ENCODE results near the gene ADAP2. TPM values are rescaled to one million over a fixed set of nuclear protein-coding genes. Genes with fewer than 3 reads are reported as not detected.

Gene ADAP2
- polyA plus RNA-seq, 1 donor: 4.9 TPM

DNA sequence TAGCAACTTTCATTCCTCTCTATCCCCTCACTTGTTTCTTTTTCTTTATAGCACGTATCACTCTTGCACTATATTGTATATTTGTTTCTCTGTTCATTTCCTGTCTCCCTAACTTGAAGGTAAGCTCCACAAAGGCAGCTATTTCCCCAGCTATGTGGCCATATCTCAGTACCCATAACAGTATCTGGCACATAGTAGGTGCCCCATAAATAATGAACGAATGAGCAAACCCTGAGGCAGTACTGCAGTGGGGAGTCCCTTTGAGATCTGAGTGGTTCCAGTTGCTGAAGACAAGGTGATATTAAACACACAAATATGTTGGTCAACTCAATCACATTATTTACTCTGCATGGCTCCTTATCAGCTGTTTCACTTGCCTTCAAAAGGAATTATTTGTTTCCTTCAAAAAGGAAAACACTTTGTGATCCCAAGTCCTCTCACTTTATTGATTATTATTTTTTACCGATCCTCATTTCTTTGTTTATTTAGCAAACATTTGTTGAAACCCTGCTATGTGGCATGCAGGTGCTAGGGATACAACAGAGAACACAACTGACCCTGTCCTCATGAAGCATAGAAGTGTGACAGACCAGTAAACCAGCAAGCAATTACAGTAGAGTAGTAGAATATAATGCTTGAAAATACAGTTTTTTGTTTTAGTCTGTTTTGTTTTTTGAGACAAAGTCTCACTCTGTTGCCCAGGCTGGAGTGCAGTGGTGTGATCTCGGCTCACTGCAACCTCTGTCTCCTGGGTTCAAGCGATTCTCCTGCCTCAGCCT is 5.7 kb upstream of the ADAP2 start:
- Histone ChIP-seq H3K9me3 (ENCODE audit: control insufficient read depth, low read depth, low read length) (no peaks in the 10 kb centered on the region), H3K27ac (ENCODE audit: low read length) (no peak overlapping the region), H3K27me3 (ENCODE audit: control insufficient read depth, insufficient read depth, low read length) (peaks cover 25% of the 10 kb centered on the region), H3K4me1 (ENCODE audit: control insufficient read depth, insufficient read depth, low read length) (no peaks in the 10 kb centered on the region), H3K4me3 (ENCODE audit: low read length) (no peak overlapping the region), H3K36me3 (ENCODE audit: control insufficient read depth, insufficient read depth, low read length) (no peaks in the 10 kb centered on the region)
- whole genome bisulfite sequencing (ENCODE audit: insufficient coverage, low lambda C conversion rate): 86% methylated on average over 1 of the region's 5 CpGs
- no peak for DNase-seq

DNA sequence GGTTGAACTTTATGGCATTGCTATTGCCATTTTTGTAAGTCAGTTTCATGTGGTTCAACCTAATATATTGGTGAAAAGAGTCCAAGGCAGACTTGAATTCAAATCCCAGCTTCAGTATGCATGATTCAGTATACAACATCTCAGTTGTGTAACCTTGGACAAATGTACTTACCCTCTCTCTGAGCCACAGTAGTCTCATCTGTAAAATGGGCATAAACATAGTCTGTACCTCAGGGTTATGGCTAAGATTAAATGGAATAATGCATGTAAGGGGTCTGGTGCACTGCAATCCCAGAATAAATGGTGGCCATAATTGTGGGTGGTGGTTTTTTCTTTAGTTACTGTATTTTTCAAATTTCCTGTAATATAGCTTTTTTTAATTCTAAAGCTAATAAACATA is 4.7 kb upstream of the ADAP2 start:
- H3K4me3 ChIP-seq (ENCODE audit: low read length): no peak overlapping the region
- H3K36me3 ChIP-seq (ENCODE audit: control insufficient read depth, insufficient read depth, low read length): no peaks in the 10 kb centered on the region
- H3K27me3 ChIP-seq (ENCODE audit: control insufficient read depth, insufficient read depth, low read length): peaks cover 33% of the 10 kb centered on the region
- H3K4me1 ChIP-seq (ENCODE audit: control insufficient read depth, insufficient read depth, low read length): no peaks in the 10 kb centered on the region
- peaks cover under 1% of the 10 kb centered on the region for H3K9me3 ChIP-seq (ENCODE audit: control insufficient read depth, low read depth, low read length)
- no peak overlapping the region for H3K27ac ChIP-seq (ENCODE audit: low read length)
- DNase-seq: no peak

DNA sequence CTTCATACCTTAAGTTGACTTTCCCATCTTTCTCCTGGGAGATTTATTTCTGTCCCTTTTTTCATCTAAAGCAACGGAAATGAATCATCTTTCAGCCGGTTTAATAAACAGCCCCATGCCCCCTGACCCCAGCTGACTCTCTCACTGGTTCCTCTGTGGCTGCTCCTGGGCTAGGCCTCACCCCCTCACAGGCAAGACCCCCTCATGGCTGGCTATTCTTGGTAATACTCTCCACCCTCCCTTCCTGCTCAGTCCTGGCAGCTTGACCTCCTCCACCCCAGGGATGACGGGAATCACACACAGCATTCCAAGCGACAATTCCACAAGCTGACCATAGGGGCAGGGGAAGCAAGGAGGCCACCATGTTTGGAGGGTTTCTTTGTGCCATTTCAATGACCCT is 1.5 kb upstream of the ADAP2 start:
- DNase-seq: no peak
- no peak overlapping the region for H3K4me3 ChIP-seq (ENCODE audit: low read length)
- no peak overlapping the region for H3K27ac ChIP-seq (ENCODE audit: low read length)
- WGBS (ENCODE audit: insufficient coverage, low lambda C conversion rate): 75% methylated on average over 2 of the region's 4 CpGs
- peaks cover 59% of the 10 kb centered on the region for H3K27me3 ChIP-seq (ENCODE audit: control insufficient read depth, insufficient read depth, low read length)
- H3K36me3 ChIP-seq (ENCODE audit: control insufficient read depth, insufficient read depth, low read length): no peaks in the 10 kb centered on the region
- H3K4me1 ChIP-seq (ENCODE audit: control insufficient read depth, insufficient read depth, low read length): peaks cover 3% of the 10 kb centered on the region
- H3K9me3 ChIP-seq (ENCODE audit: control insufficient read depth, low read depth, low read length): peaks cover 5% of the 10 kb centered on the region

DNA sequence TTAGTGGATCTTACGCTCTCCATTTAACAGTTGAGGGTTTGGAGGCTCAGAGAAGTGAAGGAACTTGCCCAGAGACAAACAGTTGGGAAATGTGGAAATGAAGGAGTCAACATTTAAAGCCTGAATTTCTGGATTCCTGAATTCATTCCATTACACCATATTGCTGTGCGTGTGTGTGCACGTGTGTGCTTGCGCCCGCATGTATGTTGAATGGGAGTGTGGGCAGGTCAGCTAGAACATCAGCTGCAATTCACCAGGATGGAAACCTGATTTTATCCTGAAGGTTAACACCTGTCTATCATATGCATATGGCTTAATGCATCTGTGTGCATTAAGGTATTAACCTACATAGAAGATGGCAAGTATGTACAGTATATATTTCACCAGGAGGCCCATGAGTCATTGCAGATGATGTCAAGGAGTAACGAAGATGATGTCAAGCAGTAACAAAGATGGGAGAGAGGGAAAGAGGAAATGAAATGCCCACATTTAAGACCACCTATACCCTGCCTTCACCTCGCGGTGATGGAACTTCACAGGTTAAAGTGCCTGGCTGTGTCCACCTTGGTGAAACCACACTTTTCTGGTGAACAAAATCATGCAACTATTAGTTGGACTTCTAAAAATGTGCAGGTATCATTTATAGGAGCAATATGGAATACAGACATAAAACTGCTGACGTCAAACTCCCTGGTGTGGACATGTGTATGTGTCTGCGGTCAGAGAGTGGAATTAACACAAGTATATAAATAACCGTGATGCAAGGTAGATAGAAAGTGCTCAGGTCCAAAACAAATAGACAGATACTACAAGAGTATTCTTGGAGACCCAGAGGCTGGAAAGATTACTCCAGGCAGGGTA is 832 bp upstream of the ADAP2 start:
- DNase-seq: no peak
- Histone ChIP-seq H3K36me3 (ENCODE audit: control insufficient read depth, insufficient read depth, low read length) (no peaks in the 10 kb centered on the region), H3K4me1 (ENCODE audit: control insufficient read depth, insufficient read depth, low read length) (peaks cover 3% of the 10 kb centered on the region), H3K27me3 (ENCODE audit: control insufficient read depth, insufficient read depth, low read length) (peaks cover 59% of the 10 kb centered on the region), H3K4me3 (ENCODE audit: low read length) (no peak overlapping the region), H3K9me3 (ENCODE audit: control insufficient read depth, low read depth, low read length) (peaks cover 5% of the 10 kb centered on the region), H3K27ac (ENCODE audit: low read length) (no peak overlapping the region)
- WGBS (ENCODE audit: insufficient coverage, low lambda C conversion rate): 39% methylated on average over 2 of the region's 11 CpGs

DNA sequence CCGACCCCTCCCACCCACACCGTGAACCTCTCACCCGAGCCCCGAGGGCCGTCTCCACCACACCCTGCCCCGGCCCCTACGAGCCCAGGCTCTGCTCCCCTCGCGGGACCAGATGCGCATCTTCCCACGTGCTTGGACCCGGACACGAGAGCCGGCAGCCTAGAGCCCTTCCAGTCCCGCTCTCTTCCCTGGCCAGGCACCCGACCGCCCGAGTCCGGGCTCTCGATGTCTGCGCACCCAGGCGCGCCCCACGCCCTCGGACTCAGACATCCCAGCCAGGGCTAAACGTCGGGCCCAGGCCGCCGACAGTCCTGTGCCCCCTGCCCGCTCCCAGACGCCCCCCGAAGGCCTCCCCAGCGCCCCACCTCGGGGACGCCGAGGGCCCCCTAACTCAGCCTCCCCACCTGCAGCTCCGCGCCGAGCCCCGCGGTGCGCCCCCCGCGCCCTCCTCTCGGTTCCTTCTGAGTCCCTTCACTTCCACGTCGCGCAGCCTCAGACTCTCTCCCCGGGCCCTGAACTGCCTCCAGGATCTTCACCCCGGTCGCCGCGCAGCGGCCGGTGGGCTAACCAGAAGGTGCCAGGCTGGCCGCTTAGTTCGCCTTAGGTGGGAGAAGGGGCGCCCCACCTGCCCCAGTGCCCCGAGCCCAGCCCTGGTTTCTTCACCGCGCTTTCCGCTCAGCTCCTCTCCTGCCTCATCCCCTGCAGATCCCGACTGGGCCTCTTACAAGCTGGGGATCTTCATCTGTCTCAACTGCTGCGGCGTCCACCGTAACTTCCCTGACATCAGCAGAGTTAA is 688 bp downstream of the ADAP2 start:
- Histone ChIP-seq H3K27me3 (ENCODE audit: control insufficient read depth, insufficient read depth, low read length) (peaks cover 58% of the 10 kb centered on the region), H3K4me3 (ENCODE audit: low read length) (peak overlapping the region; percentile 5), H3K36me3 (ENCODE audit: control insufficient read depth, insufficient read depth, low read length) (no peaks in the 10 kb centered on the region), H3K27ac (ENCODE audit: low read length) (no peak overlapping the region), H3K9me3 (ENCODE audit: control insufficient read depth, low read depth, low read length) (peaks cover 5% of the 10 kb centered on the region), H3K4me1 (ENCODE audit: control insufficient read depth, insufficient read depth, low read length) (peaks cover 3% of the 10 kb centered on the region)
- no CpG with 5 or more reads among the region's 66 CpGs for WGBS (ENCODE audit: insufficient coverage, low lambda C conversion rate)
- peak in 1 of 2 donors; percentile 27 for DNase-seq

DNA sequence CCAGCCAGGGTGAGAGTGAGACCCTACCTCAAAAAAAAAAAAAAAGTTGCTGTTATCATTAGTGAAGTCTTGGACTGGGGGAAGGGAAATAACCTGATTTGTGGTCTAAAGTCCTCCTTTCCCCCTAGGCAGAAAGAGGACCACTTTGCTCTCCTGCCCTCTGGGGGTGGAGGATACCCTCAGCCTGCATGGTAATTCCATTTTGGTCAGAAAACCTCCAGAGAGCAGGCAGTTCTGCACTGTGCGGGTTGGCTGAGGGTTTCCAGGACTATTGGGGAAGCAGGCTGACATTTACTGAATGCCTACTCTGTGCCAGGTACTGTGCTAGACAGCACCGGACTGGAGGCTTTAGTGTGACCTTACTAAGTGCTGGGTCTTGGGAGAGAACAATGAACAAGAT is 2.6 kb downstream of the ADAP2 start:
- no peak overlapping the region for H3K4me3 ChIP-seq (ENCODE audit: low read length)
- peaks cover 5% of the 10 kb centered on the region for H3K9me3 ChIP-seq (ENCODE audit: control insufficient read depth, low read depth, low read length)
- H3K4me1 ChIP-seq (ENCODE audit: control insufficient read depth, insufficient read depth, low read length): peaks cover 3% of the 10 kb centered on the region
- peaks cover 48% of the 10 kb centered on the region for H3K27me3 ChIP-seq (ENCODE audit: control insufficient read depth, insufficient read depth, low read length)
- H3K36me3 ChIP-seq (ENCODE audit: control insufficient read depth, insufficient read depth, low read length): no peaks in the 10 kb centered on the region
- no peak for DNase-seq
- WGBS (ENCODE audit: insufficient coverage, low lambda C conversion rate): no CpG with 5 or more reads among the region's 2 CpGs
- no peak overlapping the region for H3K27ac ChIP-seq (ENCODE audit: low read length)

DNA sequence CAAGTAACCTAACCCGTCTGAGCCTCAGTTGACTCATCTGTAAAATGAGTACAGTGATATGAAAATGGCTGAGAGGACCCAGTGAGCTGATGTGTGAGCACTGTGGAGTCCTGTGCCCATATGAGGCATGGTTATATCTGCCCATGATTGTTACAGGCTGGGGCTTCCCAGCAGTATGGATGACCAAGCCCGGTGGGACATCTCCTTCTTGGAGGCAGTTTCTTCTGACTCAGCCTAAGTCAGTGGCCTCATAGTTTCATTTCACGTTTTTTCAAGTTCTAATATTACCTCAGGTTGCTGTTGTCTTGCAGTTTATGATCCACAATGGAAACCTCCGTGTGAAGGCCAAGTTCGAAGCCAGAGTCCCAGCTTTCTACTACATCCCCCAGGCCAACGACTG is 4.8 kb downstream of the ADAP2 start:
- peaks cover 3% of the 10 kb centered on the region for H3K4me1 ChIP-seq (ENCODE audit: control insufficient read depth, insufficient read depth, low read length)
- WGBS (ENCODE audit: insufficient coverage, low lambda C conversion rate): no CpG with 5 or more reads among the region's 6 CpGs
- H3K36me3 ChIP-seq (ENCODE audit: control insufficient read depth, insufficient read depth, low read length): no peaks in the 10 kb centered on the region
- H3K4me3 ChIP-seq (ENCODE audit: low read length): no peak overlapping the region
- peaks cover 31% of the 10 kb centered on the region for H3K27me3 ChIP-seq (ENCODE audit: control insufficient read depth, insufficient read depth, low read length)
- H3K27ac ChIP-seq (ENCODE audit: low read length): no peak overlapping the region
- no peak for DNase-seq
- H3K9me3 ChIP-seq (ENCODE audit: control insufficient read depth, low read depth, low read length): peaks cover 5% of the 10 kb centered on the region

DNA sequence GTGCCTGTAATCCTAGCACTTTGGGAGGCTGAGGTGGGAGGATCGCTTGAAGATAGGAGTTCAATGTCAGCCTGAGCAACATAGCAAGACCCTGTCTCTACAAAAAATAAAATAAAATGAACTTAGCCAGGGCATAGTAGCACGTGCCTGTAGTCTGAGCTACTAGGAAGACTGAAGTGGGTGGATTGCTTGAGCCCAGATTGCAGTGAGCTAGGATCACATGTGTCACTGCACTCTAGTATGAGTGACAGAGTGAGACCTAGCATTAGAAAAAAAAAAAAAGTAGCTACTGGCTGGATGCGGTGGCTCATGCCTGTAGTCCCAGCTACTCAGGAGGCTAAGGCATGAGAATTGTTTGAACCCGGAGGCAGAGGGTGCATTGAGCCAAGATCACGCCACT is 6.0 kb downstream of the ADAP2 start:
- Histone ChIP-seq H3K4me1 (ENCODE audit: control insufficient read depth, insufficient read depth, low read length) (no peaks in the 10 kb centered on the region), H3K9me3 (ENCODE audit: control insufficient read depth, low read depth, low read length) (no peaks in the 10 kb centered on the region), H3K36me3 (ENCODE audit: control insufficient read depth, insufficient read depth, low read length) (no peaks in the 10 kb centered on the region), H3K27me3 (ENCODE audit: control insufficient read depth, insufficient read depth, low read length) (peaks cover 21% of the 10 kb centered on the region), H3K4me3 (ENCODE audit: low read length) (no peak overlapping the region), H3K27ac (ENCODE audit: low read length) (no peak overlapping the region)
- no peak for DNase-seq
- no CpG with 5 or more reads among the region's 5 CpGs for WGBS (ENCODE audit: insufficient coverage, low lambda C conversion rate)

DNA sequence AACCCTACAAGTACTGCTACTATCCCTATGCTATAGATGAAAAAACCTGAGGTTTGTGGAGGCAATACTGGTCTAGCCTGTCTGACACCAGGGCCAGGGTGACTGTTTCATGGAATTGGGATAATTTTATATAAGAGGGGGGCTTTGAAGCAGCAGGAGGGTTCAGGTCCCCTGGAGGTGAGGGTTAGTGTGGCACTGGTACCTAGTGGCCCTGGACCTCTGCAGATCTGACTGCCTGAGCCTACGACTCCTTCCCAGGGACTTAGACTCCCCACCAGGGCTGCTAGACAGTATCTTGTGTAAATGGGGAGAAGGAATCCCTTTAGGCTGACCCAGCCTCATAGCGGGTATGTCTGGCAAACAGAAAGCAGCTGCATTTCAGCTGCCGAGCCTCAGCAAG is 6.8 kb downstream of the ADAP2 start:
- DNase-seq: no peak
- Histone ChIP-seq H3K4me3 (ENCODE audit: low read length) (no peak overlapping the region), H3K4me1 (ENCODE audit: control insufficient read depth, insufficient read depth, low read length) (no peaks in the 10 kb centered on the region), H3K27me3 (ENCODE audit: control insufficient read depth, insufficient read depth, low read length) (peaks cover 13% of the 10 kb centered on the region), H3K9me3 (ENCODE audit: control insufficient read depth, low read depth, low read length) (no peaks in the 10 kb centered on the region), H3K27ac (ENCODE audit: low read length) (no peak overlapping the region), H3K36me3 (ENCODE audit: control insufficient read depth, insufficient read depth, low read length) (no peaks in the 10 kb centered on the region)
- no CpG with 5 or more reads among the region's 3 CpGs for WGBS (ENCODE audit: insufficient coverage, low lambda C conversion rate)

DNA sequence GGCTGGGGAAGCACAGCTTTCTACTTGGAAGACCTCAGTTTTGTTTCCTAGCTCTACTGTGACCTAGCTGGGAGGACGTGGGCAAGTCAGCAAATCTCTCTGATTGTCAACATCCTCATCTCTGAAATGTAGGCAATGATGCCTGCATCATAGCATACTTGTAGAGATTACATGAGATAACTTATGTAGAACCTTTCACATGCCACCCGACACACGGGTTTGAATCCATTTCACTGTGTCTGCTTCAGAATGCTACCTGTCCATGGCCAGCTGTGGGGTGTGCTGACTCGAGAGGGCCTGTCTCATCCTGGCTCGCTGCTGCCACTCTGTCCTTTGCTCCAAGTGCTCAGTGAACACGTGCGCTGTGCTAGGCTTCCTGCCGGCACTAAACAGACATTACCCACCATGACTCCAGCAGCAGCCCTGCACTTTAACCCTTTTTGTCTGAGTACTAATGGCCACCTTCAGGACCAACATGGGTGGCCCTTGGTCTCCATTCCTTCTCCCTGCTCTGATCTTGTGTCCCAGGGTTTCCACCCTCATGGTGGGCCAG is 7.4 kb downstream of the ADAP2 start:
- peak in 1 of 2 donors; percentile 64 for DNase-seq
- Histone ChIP-seq H3K36me3 (ENCODE audit: control insufficient read depth, insufficient read depth, low read length) (no peaks in the 10 kb centered on the region), H3K4me1 (ENCODE audit: control insufficient read depth, insufficient read depth, low read length) (no peaks in the 10 kb centered on the region)

More for the DNA sequence above, 7.4 kb downstream of the ADAP2 start:
- Histone ChIP-seq H3K27ac (ENCODE audit: low read length) (no peak overlapping the region), H3K27me3 (ENCODE audit: control insufficient read depth, insufficient read depth, low read length) (peaks cover 7% of the 10 kb centered on the region), H3K4me3 (ENCODE audit: low read length) (no peak overlapping the region), H3K9me3 (ENCODE audit: control insufficient read depth, low read depth, low read length) (no peaks in the 10 kb centered on the region)
- no CpG with 5 or more reads among the region's 8 CpGs for WGBS (ENCODE audit: insufficient coverage, low lambda C conversion rate)
